ENCODE data around the gene WDR54. TPM values are rescaled to one million over a fixed set of nuclear protein-coding genes. Genes with fewer than 3 reads are reported as not detected.
"Not testable (repeated sequence)": the region's sequence is repeated elsewhere in the genome, so short reads cannot be mapped to it uniquely, and the experiment has no call there.

WDR54 gene
- total RNA-seq, 4 donors from 2014 or later, result 7.6 to 14.6 (median 11.9) TPM

- Histone ChIP-seq H3K27ac (replicated peaks in 1 of 4) (peak overlapping the region; percentile 79 to 98 (median 87)), H3K27me3 (no peaks in the 10 kb centered on the region), H3K36me3 (peaks cover 14 to 26% (median 23%) of the 10 kb centered on the region in 4 donors), H3K4me1 (peaks cover 34 to 50% (median 49%) of the 10 kb centered on the region in 4 donors), H3K9me3 (no peaks in the 10 kb centered on the region), H3K4me3 (peak overlapping the region; percentile 68 to 85 (median 74))
- WGBS, result 8% methylated on average over 10 of the region's 10 CpGs
- no peak for DNase-seq (ENCODE audit: extremely low spot score)
- intact Hi-C loops (cut with DNase I), result no loop called here
- no peak for TF ChIP-seq EP300 (IDR thresholded peaks at IDR 0.05)
- TF ChIP-seq POLR2A (IDR thresholded peaks at IDR 0.05; ENCODE audit: low read depth), result no peak
- TF ChIP-seq POLR2AphosphoS5 (IDR thresholded peaks at IDR 0.05), result no peak
- no peak for TF ChIP-seq CTCF (IDR thresholded peaks at IDR 0.05)
Measured at GRCh38 chr2:74458938-74459363, 37.4 kb downstream of the WDR54 start.

- peaks cover 40 to 55% (median 53%) of the 10 kb centered on the region in 4 donors for H3K4me1 ChIP-seq
- peak in 1 of 2 donors; percentile 22 for TF ChIP-seq POLR2AphosphoS5 (IDR thresholded peaks at IDR 0.05)
- H3K27me3 ChIP-seq; H3K9me3 ChIP-seq; intact Hi-C loops (cut with DNase I); H3K27ac ChIP-seq (replicated peaks in 1 of 4); DNase-seq (ENCODE audit: extremely low spot score): not testable (repeated sequence)
- 80% methylated on average over 13 of the region's 13 CpGs for WGBS
- H3K4me3 ChIP-seq, result peak overlapping the region in 1 of 4 donors; percentile 85
- H3K36me3 ChIP-seq, result peaks cover 14 to 26% (median 23%) of the 10 kb centered on the region in 4 donors
Measured at GRCh38 chr2:74459503-74460118, 38.1 kb downstream of the WDR54 start.

- H3K4me3 ChIP-seq; H3K27me3 ChIP-seq; H3K27ac ChIP-seq (replicated peaks in 1 of 4); H3K9me3 ChIP-seq; intact Hi-C loops (cut with DNase I); DNase-seq (ENCODE audit: extremely low spot score): not testable (repeated sequence)
- WGBS, result 81% methylated on average over 10 of the region's 10 CpGs
- Histone ChIP-seq H3K36me3 (peaks cover 14 to 26% (median 23%) of the 10 kb centered on the region in 4 donors), H3K4me1 (peaks cover 39 to 56% (median 53%) of the 10 kb centered on the region in 4 donors)
Measured at GRCh38 chr2:74460187-74460586, 38.7 kb downstream of the WDR54 start.

- WGBS, result 88% methylated on average over 20 of the region's 27 CpGs
- H3K4me1 ChIP-seq, result peaks cover 32 to 53% (median 49%) of the 10 kb centered on the region in 4 donors
- no peaks in the 10 kb centered on the region for H3K27me3 ChIP-seq
- H3K9me3 ChIP-seq, result no peaks in the 10 kb centered on the region
- intact Hi-C loops (cut with DNase I), result no loop called here
- H3K4me3 ChIP-seq, result no peak overlapping the region
- peaks cover 14 to 26% (median 23%) of the 10 kb centered on the region in 4 donors for H3K36me3 ChIP-seq
- no peak for DNase-seq (ENCODE audit: extremely low spot score)
- H3K27ac ChIP-seq (replicated peaks in 1 of 4), result no peak overlapping the region
- TF ChIP-seq POLR2AphosphoS5 (IDR thresholded peaks at IDR 0.05) (peak in 1 of 2 donors; percentile 10), CTCF (IDR thresholded peaks at IDR 0.05) (no peak), EP300 (IDR thresholded peaks at IDR 0.05) (no peak)
Measured at GRCh38 chr2:74461187-74462053, 39.9 kb downstream of the WDR54 start.

- no peaks in the 10 kb centered on the region for H3K9me3 ChIP-seq
- WGBS, result 91% methylated on average over 15 of the region's 20 CpGs
- H3K27me3 ChIP-seq, result no peaks in the 10 kb centered on the region
- H3K4me1 ChIP-seq, result peaks cover 24 to 46% (median 41%) of the 10 kb centered on the region in 4 donors
- DNase-seq (ENCODE audit: extremely low spot score), result no peak
- TF ChIP-seq EP300 (IDR thresholded peaks at IDR 0.05), result no peak
- TF ChIP-seq POLR2AphosphoS5 (IDR thresholded peaks at IDR 0.05), result no peak
- no peak for TF ChIP-seq POLR2A (IDR thresholded peaks at IDR 0.05; ENCODE audit: low read depth)
- no peak for TF ChIP-seq CTCF (IDR thresholded peaks at IDR 0.05)
- peaks cover 14 to 26% (median 23%) of the 10 kb centered on the region in 4 donors for H3K36me3 ChIP-seq
- no peak overlapping the region for H3K27ac ChIP-seq (replicated peaks in 1 of 4)
- H3K4me3 ChIP-seq, result no peak overlapping the region
- intact Hi-C loops (cut with DNase I), result no loop called here
Measured at GRCh38 chr2:74462054-74462785, 40.7 kb downstream of the WDR54 start.

Measured in esophagus muscularis mucosa (tissue), 4 donors.